NCI-H1105 treated with DMSO at 0.1 percent for 48 hours (cell line): Measurements from ENCODE around the gene FAM227B.
"Not testable (repeated sequence)": the region's sequence is repeated elsewhere in the genome, so short reads cannot be mapped to it uniquely, and the experiment has no call there.

Experiments used
- DNase-seq: peaks from one replicate; lab custom pipeline; 2025; lab: John Stamatoyannopoulos, UW

Gene FAM227B

GRCh38 chr15:49438962-49439631 lies 181.5 kb downstream of the FAM227B start:
- DNase-seq, result no peak

- DNase-seq, result no peak
Observed at GRCh38 chr15:49436751-49437150, 183.9 kb downstream of the FAM227B start.

- no peak for DNase-seq
Observed at GRCh38 chr15:49435174-49435573, 185.4 kb downstream of the FAM227B start.

GRCh38 chr15:49430046-49430445 lies 190.6 kb downstream of the FAM227B start:
- no peak for DNase-seq

GRCh38 chr15:49428409-49429095 lies 192.1 kb downstream of the FAM227B start:
- DNase-seq, result no peak

- DNase-seq, result no peak
Observed at GRCh38 chr15:49427372-49427771, 193.2 kb downstream of the FAM227B start.

- no peak for DNase-seq
Observed at GRCh38 chr15:49424954-49425353, 195.7 kb downstream of the FAM227B start.

- DNase-seq, result no peak
Observed at GRCh38 chr15:49423901-49424550, 196.6 kb downstream of the FAM227B start.

- DNase-seq, result no peak
Observed at GRCh38 chr15:49423021-49423420, 197.6 kb downstream of the FAM227B start, which contains the start of gene FGF7. Gene FGF7 (plus strand): TSS chr15:49423242. CDS start chr15:49424298, 1,056 bp downstream.

- peak; percentile 33 for DNase-seq
Observed at GRCh38 chr15:49421991-49422390, 198.6 kb downstream of the FAM227B start.

- no peak for DNase-seq
Observed at GRCh38 chr15:49418811-49419210, 201.8 kb downstream of the FAM227B start.

- no peak for DNase-seq
Observed at GRCh38 chr15:49415638-49416037, 205.0 kb downstream of the FAM227B start.

- no peak for DNase-seq
Observed at GRCh38 chr15:49415149-49415548, 205.5 kb downstream of the FAM227B start.

- no peak for DNase-seq
Observed at GRCh38 chr15:49412797-49413196, 207.8 kb downstream of the FAM227B start.

- no peak for DNase-seq
Observed at GRCh38 chr15:49410641-49411040, 210.0 kb downstream of the FAM227B start.

- no peak for DNase-seq
Observed at GRCh38 chr15:49406352-49407118, 214.1 kb downstream of the FAM227B start.

GRCh38 chr15:49402515-49403296 lies 217.9 kb downstream of the FAM227B start:
- not testable (repeated sequence) for DNase-seq

GRCh38 chr15:49387471-49387870 lies 233.1 kb downstream of the FAM227B start:
- no peak for DNase-seq

GRCh38 chr15:49383266-49383665 lies 237.4 kb downstream of the FAM227B start:
- DNase-seq, result no peak

GRCh38 chr15:49382394-49382793 lies 238.2 kb downstream of the FAM227B start:
- no peak for DNase-seq

- no peak for DNase-seq
Observed at GRCh38 chr15:49380912-49381311, 239.7 kb downstream of the FAM227B start.
